ENCODE measurements around the gene MTHFD1L. TPM values are rescaled to one million over a fixed set of nuclear protein-coding genes. Genes with fewer than 3 reads are reported as not detected.
"Not testable (repeated sequence)": the region's sequence is repeated elsewhere in the genome, so short reads cannot be mapped to it uniquely, and the experiment has no call there.

Gene MTHFD1L
- total RNA-seq, 1 donor from 2014 or later: 125 TPM

GRCh38 chr6:151071295-151071694 is 205.8 kb downstream of the MTHFD1L start:
- intact Hi-C loops (cut with micrococcal nuclease): no loop called here
- peaks cover 6% of the 10 kb centered on the region for H3K4me1 Mint-ChIP-seq (ENCODE audit: low read depth)
- no peak for DNase-seq (ENCODE audit: low spot score)
- peaks cover 20% of the 10 kb centered on the region for H3K36me3 Mint-ChIP-seq (ENCODE audit: low read depth)
- no peak overlapping the region for H3K27ac Mint-ChIP-seq
- no peaks in the 10 kb centered on the region for H3K27me3 Mint-ChIP-seq (ENCODE audit: insufficient read depth)
- H3K9me3 Mint-ChIP-seq: no peaks in the 10 kb centered on the region
- no peak overlapping the region for H3K4me3 Mint-ChIP-seq

DNA sequence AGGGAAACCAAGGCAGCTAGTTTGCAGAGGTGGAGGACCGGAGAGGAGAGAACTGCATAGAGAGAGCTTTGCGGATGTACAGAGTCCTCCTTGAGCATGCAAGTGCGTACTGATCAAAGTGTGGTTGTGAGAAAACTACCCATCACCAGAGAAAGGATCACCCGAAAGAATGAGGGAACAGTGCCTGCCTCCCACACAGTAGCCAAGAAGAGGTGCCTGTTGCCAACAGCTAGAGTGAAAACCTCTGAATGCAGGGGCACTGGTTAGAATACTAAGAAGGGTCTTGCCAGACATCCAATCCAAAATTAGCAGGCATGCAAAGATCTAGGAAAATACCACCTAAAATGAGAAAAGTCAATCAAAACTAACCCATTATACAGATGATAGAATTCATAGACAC is 207.6 kb downstream of the MTHFD1L start:
- intact Hi-C loops (cut with micrococcal nuclease): no loop called here
- no peak overlapping the region for H3K4me3 Mint-ChIP-seq
- DNase-seq (ENCODE audit: low spot score): no peak
- H3K9me3 Mint-ChIP-seq: no peaks in the 10 kb centered on the region
- no peak overlapping the region for H3K27ac Mint-ChIP-seq
- H3K27me3 Mint-ChIP-seq (ENCODE audit: insufficient read depth): no peaks in the 10 kb centered on the region
- peaks cover 23% of the 10 kb centered on the region for H3K36me3 Mint-ChIP-seq (ENCODE audit: low read depth)
- H3K4me1 Mint-ChIP-seq (ENCODE audit: low read depth): peaks cover under 1% of the 10 kb centered on the region

GRCh38 chr6:151073701-151074100 is 208.2 kb downstream of the MTHFD1L start:
- Mint-ChIP-seq H3K4me1 (ENCODE audit: low read depth) (no peaks in the 10 kb centered on the region), H3K4me3 (no peak overlapping the region), H3K27me3 (ENCODE audit: insufficient read depth) (no peaks in the 10 kb centered on the region), H3K9me3 (no peaks in the 10 kb centered on the region), H3K27ac (no peak overlapping the region), H3K36me3 (ENCODE audit: low read depth) (peaks cover 23% of the 10 kb centered on the region)
- DNase-seq (ENCODE audit: low spot score): no peak
- intact Hi-C loops (cut with micrococcal nuclease): no loop called here

DNA sequence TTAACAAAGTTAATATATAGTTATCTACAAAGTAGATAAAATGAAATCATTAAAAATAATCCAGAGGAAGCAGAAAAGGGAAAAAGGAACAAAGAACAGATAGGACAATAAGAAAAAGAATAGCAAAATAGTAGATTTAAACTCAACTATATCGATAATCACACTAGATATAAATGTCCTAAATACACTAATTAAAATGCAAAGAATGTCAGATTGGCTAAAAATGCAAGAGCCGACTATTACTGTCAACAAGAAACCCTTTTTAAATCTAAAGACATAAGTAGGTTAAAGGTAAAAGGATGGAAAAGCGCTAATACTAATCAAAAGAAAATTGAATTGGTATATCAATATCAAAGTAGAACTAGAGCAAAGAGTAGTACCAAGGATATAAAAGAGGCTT is 209.5 kb downstream of the MTHFD1L start:
- peaks cover 23% of the 10 kb centered on the region for H3K36me3 Mint-ChIP-seq (ENCODE audit: low read depth)
- no peak for DNase-seq (ENCODE audit: low spot score)
- no peak overlapping the region for H3K4me3 Mint-ChIP-seq
- intact Hi-C loops (cut with micrococcal nuclease): no loop called here
- H3K27ac Mint-ChIP-seq: no peak overlapping the region
- no peaks in the 10 kb centered on the region for H3K9me3 Mint-ChIP-seq
- no peaks in the 10 kb centered on the region for H3K27me3 Mint-ChIP-seq (ENCODE audit: insufficient read depth)
- no peaks in the 10 kb centered on the region for H3K4me1 Mint-ChIP-seq (ENCODE audit: low read depth)

DNA sequence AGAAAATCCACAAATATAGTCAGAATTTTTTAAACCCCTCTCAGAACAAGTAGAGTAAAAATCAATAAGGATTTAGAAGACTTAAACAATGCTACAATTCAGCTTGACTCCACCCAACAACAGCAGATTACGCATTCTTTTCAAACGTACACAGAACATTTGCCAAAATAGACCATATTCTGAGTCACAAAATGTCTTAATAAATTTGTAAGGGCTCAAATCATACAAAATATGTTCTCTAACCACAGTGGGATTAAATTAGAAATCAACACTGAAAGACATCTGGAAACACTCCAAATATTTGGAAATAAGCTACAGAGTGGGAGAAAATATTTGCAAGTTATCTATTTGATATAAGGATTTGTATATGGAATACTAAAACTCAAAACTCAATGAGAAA is 210.0 kb downstream of the MTHFD1L start:
- H3K36me3 Mint-ChIP-seq (ENCODE audit: low read depth): peaks cover 21% of the 10 kb centered on the region
- no peak overlapping the region for H3K4me3 Mint-ChIP-seq
- H3K4me1 Mint-ChIP-seq (ENCODE audit: low read depth): no peaks in the 10 kb centered on the region
- intact Hi-C loops (cut with micrococcal nuclease): no loop called here
- H3K27ac Mint-ChIP-seq: no peak overlapping the region
- H3K9me3 Mint-ChIP-seq: no peaks in the 10 kb centered on the region
- H3K27me3 Mint-ChIP-seq (ENCODE audit: insufficient read depth): no peaks in the 10 kb centered on the region
- no peak for DNase-seq (ENCODE audit: low spot score)

DNA sequence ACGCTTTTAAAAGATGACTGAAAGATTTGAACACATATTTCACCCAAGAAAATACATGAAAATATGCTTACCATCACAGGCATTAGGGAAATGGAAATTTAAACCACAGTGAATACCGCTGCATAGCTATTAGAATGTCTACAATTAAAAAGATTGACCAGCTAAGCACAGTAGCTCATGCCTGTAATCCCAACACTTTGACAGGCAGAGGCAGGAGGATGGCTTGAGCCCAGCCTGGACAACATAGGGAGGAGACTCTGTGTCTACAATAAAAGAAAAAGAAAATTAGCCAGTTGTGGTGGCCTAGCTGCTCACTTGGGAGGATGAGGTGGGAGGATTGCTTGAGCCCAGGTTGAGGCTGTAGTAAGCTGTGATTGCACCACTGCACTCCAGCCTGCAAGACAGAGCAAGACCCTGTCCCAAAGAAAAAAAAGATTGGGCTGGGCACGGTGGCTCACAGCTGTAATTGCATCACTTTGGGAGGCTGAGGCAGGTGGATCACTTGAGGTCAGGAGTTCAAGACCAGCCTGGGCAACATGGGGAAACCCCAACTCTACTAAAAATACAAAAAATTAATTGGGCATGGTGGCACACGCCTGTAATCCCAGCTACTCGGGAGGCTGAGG is 210.5 kb downstream of the MTHFD1L start:
- Mint-ChIP-seq H3K9me3 (no peaks in the 10 kb centered on the region), H3K27ac (no peak overlapping the region), H3K4me3 (no peak overlapping the region), H3K36me3 (ENCODE audit: low read depth) (peaks cover 19% of the 10 kb centered on the region), H3K27me3 (ENCODE audit: insufficient read depth) (no peaks in the 10 kb centered on the region), H3K4me1 (ENCODE audit: low read depth) (no peaks in the 10 kb centered on the region)
- intact Hi-C loops (cut with micrococcal nuclease): no loop called here
- DNase-seq (ENCODE audit: low spot score): no peak

DNA sequence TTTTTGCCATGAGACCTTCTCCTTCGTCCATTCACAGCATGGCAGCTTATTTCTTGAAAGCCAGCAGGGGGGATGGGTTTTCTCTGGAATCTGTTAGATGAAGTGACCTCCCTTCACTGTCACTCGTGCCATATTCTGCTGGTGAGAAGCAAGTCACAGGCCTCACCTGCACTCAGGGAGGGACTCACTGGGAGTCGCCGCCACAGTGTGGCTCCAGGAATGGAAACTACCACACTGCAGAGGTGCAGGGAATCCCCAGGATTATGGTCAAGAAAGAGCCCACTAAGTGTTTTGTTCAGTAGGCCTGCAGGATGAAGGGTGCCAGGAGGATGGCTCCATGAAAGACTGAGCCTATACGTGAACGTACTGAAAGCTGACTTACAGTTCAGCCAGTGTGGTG is 213.2 kb downstream of the MTHFD1L start:
- Mint-ChIP-seq H3K4me1 (ENCODE audit: low read depth) (no peaks in the 10 kb centered on the region), H3K27me3 (ENCODE audit: insufficient read depth) (no peaks in the 10 kb centered on the region), H3K27ac (no peak overlapping the region), H3K4me3 (no peak overlapping the region), H3K36me3 (ENCODE audit: low read depth) (peaks cover 12% of the 10 kb centered on the region), H3K9me3 (no peaks in the 10 kb centered on the region)
- no peak for DNase-seq (ENCODE audit: low spot score)
- intact Hi-C loops (cut with micrococcal nuclease): no loop called here

DNA sequence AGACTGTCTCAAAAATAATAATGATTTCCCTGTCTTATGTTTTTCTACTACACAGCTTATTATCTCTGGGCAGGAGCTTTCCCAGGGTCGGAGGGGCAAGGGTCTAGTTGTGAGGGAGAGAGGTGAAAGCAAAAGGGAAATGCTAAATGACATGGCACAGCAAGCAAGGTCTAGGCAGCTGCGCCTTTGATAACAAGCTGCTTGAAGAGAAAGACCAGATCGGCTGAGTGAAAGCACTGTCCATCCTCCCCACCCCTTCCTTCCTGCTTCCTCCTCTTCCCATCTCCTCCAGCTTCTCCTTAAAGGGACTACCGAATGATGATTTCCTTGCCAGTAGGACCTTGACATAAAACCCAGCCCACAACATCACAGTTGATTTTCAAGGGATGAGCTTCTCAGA is 216.2 kb downstream of the MTHFD1L start:
- DNase-seq (ENCODE audit: low spot score): no peak
- Mint-ChIP-seq H3K36me3 (ENCODE audit: low read depth) (peaks cover 7% of the 10 kb centered on the region), H3K4me3 (no peak overlapping the region), H3K9me3 (no peaks in the 10 kb centered on the region), H3K27ac (no peak overlapping the region), H3K4me1 (ENCODE audit: low read depth) (no peaks in the 10 kb centered on the region), H3K27me3 (ENCODE audit: insufficient read depth) (no peaks in the 10 kb centered on the region)
- intact Hi-C loops (cut with micrococcal nuclease): no loop called here

DNA sequence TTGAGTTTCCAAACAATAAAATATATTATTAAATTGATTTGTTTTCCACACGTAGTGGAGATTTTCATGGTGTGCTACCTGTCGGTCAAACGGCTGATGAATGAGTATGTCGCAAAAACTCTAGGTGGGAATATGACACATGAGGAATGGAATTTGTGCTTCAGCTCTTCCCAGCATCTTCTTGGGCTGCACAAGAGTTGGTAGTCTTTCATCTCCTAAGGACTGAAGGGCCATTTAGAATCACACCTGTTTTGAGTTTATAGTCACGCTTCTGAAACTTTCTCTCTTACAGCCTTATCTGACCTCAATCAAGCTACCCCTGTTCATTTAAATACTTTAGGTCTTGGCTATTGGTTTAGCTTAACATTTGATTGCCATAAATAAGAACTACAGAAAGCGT is 216.6 kb downstream of the MTHFD1L start:
- Mint-ChIP-seq H3K4me1 (ENCODE audit: low read depth) (no peaks in the 10 kb centered on the region), H3K27me3 (ENCODE audit: insufficient read depth) (no peaks in the 10 kb centered on the region), H3K4me3 (no peak overlapping the region), H3K9me3 (no peaks in the 10 kb centered on the region), H3K36me3 (ENCODE audit: low read depth) (peaks cover 5% of the 10 kb centered on the region), H3K27ac (no peak overlapping the region)
- intact Hi-C loops (cut with micrococcal nuclease): no loop called here
- no peak for DNase-seq (ENCODE audit: low spot score)

GRCh38 chr6:151084275-151084674 is 218.8 kb downstream of the MTHFD1L start:
- Mint-ChIP-seq H3K27me3 (ENCODE audit: insufficient read depth) (no peaks in the 10 kb centered on the region), H3K36me3 (ENCODE audit: low read depth) (peaks cover 3% of the 10 kb centered on the region), H3K4me1 (ENCODE audit: low read depth) (no peaks in the 10 kb centered on the region), H3K27ac (no peak overlapping the region), H3K9me3 (no peaks in the 10 kb centered on the region), H3K4me3 (no peak overlapping the region)
- DNase-seq (ENCODE audit: low spot score): no peak
- intact Hi-C loops (cut with micrococcal nuclease): no loop called here

GRCh38 chr6:151087055-151087454 is 221.6 kb downstream of the MTHFD1L start:
- H3K27ac Mint-ChIP-seq; H3K9me3 Mint-ChIP-seq; H3K27me3 Mint-ChIP-seq (ENCODE audit: insufficient read depth); intact Hi-C loops (cut with micrococcal nuclease); H3K4me3 Mint-ChIP-seq; H3K4me1 Mint-ChIP-seq (ENCODE audit: low read depth); H3K36me3 Mint-ChIP-seq (ENCODE audit: low read depth); DNase-seq (ENCODE audit: low spot score): not testable (repeated sequence)

DNA sequence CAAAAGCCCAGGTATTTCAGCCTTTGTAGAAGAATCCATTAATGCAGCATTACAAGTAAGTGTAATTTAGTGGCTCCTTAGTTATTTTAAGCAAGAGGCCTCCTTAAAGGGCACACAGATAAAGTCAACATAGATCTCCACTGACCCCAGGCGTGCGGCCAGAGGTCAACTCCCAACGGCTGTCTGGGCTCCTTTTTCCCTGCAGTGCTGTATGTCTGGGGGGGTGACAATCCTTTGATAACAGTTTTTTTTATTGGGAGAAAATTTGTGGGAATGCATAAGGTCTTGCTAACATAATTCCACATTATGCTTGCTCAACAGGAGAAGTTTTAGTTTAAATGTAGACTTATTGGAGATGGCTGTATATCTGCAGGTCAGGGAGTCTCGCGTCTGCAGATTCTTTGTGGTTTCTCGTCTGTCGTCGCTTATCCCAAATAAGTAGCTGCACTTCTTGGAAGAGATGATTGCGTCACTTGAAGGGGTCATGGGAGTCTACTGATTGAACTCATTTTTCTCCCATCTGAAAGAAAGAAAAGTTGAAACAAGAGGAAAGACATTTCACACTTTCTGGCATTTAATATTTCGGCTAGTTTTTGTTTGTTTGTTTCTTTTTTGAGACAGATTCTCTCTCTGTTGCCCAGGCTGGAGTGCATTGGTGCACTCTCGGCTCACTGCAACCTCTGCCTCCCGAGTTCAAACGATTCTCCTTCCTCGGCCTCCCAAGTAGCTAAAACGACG is 222.5 kb downstream of the MTHFD1L start:
- Mint-ChIP-seq H3K9me3 (no peaks in the 10 kb centered on the region), H3K4me3 (no peak overlapping the region), H3K36me3 (ENCODE audit: low read depth) (peaks cover 13% of the 10 kb centered on the region), H3K4me1 (ENCODE audit: low read depth) (no peaks in the 10 kb centered on the region), H3K27ac (no peak overlapping the region), H3K27me3 (ENCODE audit: insufficient read depth) (no peaks in the 10 kb centered on the region)
- intact Hi-C loops (cut with micrococcal nuclease): no loop called here
- DNase-seq (ENCODE audit: low spot score): no peak

DNA sequence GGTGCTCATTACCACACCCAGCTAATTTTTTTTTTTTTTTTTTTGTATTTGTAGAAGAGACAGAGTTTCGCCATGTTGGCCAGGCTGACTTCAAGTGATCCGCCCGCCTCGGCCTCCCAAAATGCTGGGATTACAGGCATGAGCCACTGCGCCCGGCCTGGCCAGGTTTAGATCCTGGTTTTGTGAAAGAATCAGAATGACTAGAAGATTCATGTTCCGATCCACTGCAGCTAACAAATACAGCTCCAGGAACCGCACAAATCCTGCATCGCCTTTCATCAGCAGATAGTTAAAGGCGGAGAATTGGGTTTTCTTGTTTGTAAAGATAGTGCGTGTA is 223.1 kb downstream of the MTHFD1L start:
- intact Hi-C loops (cut with micrococcal nuclease): no loop called here
- H3K9me3 Mint-ChIP-seq: no peaks in the 10 kb centered on the region
- H3K27ac Mint-ChIP-seq: no peak overlapping the region
- DNase-seq (ENCODE audit: low spot score): no peak
- H3K4me3 Mint-ChIP-seq: no peak overlapping the region
- no peaks in the 10 kb centered on the region for H3K27me3 Mint-ChIP-seq (ENCODE audit: insufficient read depth)
- H3K4me1 Mint-ChIP-seq (ENCODE audit: low read depth): no peaks in the 10 kb centered on the region
- peaks cover 15% of the 10 kb centered on the region for H3K36me3 Mint-ChIP-seq (ENCODE audit: low read depth)

DNA sequence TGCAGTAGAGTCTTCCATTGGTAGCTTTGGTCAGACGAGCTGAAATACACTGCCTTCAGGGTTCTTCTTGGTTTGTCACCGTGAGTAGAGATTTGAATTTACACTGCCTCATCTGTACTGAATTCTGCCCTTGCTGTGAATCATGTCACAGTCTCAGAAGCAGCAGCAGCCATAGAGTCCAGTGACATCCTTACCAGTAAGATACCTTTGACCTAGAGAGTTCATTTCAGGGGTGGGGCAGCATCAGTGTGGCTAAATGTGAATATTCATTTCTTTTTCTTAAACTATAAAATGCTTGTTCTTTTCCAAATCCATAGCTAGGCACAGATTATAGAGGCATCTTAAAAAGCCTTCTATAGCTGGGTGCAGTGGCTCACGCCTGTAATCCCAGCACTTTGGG is 223.5 kb downstream of the MTHFD1L start:
- intact Hi-C loops (cut with micrococcal nuclease): no loop called here
- no peak for DNase-seq (ENCODE audit: low spot score)
- Mint-ChIP-seq H3K27ac (no peak overlapping the region), H3K27me3 (ENCODE audit: insufficient read depth) (no peaks in the 10 kb centered on the region), H3K4me1 (ENCODE audit: low read depth) (no peaks in the 10 kb centered on the region), H3K4me3 (no peak overlapping the region), H3K9me3 (no peaks in the 10 kb centered on the region), H3K36me3 (ENCODE audit: low read depth) (peaks cover 17% of the 10 kb centered on the region)
